Hematopoietic multipotent progenitor cell treated with erythropoietin and hydrocortisone succinate and interleukin-3 and kit ligand, for 4 days (in vitro differentiated cells): ENCODE measurements around the gene ACSL5.
"Not testable (repeated sequence)": the region's sequence is repeated elsewhere in the genome, so short reads cannot be mapped to it uniquely, and the experiment has no call there.

Experiments used
- DNase-seq: peaks from one replicate; pipeline ENCODE4 v3.0.0-alpha.2; 2015

ACSL5 gene

GRCh38 chr10:112376396-112376790 lies 2.5 kb downstream of the ACSL5 start:
- peak; percentile 51 for DNase-seq

DNA sequence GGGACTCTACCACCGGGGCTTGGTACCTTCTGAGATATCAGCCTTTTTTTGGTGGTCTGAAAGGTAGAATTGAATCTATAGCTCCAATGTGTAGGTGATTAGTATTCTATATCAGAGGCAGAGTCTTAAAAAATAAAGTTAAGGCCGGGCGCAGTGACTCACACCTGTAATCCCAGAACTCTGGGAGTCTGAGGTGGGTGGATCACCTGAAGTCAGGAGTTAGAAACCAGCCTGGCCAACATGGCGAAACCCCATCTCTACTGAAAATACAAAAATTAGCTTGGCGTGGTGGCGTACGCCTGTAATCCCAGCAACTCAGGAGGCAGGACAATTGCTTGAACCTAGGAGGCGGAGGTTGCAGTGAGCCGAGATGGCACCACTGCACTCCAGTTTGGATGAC lies 3.2 kb downstream of the ACSL5 start:
- not testable (repeated sequence) for DNase-seq

DNA sequence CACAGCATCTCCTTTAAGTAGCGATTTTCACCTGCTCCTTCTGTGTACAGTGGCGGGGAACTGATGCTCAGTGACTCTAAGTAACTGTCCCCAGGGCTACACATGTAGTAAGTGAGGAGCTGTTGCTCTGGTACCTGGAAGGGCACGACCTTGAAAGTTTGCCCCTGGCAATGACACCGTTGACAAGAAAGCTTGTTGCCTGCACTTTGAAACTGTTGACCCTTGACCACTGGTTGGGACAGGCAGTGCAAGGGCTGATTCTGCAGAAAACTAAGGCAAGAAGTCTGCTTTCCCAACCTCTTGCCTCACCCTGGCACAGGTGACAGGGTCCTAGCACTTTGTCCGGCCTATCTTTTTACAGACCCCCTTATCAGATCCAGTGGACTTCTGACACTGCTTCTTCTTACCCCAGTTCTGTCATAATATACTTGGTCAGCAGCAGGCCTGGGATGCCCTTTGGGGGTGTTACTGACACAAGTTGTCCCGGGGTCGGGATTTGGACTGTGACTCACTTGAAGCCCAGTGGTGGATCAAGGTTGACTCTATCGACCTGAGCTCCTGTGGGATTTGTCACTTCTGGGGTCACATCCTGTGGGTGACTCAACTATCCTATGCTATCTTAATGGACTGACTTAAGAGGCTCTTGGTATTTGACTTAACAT lies 5.8 kb downstream of the ACSL5 start:
- DNase-seq: no peak

GRCh38 chr10:112382515-112383235 lies 8.8 kb downstream of the ACSL5 start:
- no peak for DNase-seq

GRCh38 chr10:112383325-112383724 lies 9.4 kb downstream of the ACSL5 start:
- peak; percentile 40 for DNase-seq

GRCh38 chr10:112384141-112384540 lies 10.2 kb downstream of the ACSL5 start:
- no peak for DNase-seq

- no peak for DNase-seq
Observed at GRCh38 chr10:112385201-112385600, 11.3 kb downstream of the ACSL5 start.

DNA sequence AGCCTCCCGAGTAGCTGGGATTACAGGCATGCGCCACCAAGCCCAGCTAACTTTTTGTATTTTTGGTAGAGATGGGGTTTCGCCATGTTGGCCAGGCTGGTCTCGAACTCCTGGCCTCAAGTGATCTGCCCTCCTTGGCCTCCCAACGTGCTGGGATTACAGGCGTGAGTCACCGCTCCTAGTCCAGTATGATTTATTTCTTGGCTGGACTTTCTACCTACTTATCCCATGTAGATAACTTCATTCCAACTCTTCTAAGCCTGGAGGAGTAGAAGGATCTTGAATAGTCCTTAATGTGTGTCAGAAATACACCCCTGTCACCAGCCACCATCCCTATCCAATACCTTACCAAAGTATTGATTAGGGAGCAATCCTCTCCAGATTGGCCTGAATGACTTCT lies 14.1 kb downstream of the ACSL5 start:
- not testable (repeated sequence) for DNase-seq

DNA sequence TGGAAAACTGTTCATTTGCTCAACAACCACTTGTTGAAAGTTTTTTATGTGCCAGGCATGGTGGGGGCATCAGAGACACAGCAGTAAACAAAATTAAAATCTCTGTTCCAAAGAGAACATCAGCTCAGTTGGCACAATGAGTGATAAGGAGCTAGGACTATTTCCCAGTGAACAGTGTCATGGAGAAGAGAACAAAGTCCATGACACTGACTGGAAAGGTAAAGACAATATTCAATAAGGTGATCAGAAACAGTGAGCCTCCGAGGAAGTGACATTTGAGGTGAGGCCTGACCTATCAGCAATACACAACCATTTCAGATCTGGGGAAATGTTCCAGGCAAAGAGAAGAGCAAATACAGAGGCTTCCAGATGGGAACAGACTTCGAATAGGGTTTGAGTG lies 14.6 kb downstream of the ACSL5 start:
- DNase-seq: no peak

GRCh38 chr10:112389271-112389822 lies 15.4 kb downstream of the ACSL5 start:
- peak; percentile 45 for DNase-seq

- DNase-seq: no peak
Observed at GRCh38 chr10:112390125-112390703, 16.3 kb downstream of the ACSL5 start.

DNA sequence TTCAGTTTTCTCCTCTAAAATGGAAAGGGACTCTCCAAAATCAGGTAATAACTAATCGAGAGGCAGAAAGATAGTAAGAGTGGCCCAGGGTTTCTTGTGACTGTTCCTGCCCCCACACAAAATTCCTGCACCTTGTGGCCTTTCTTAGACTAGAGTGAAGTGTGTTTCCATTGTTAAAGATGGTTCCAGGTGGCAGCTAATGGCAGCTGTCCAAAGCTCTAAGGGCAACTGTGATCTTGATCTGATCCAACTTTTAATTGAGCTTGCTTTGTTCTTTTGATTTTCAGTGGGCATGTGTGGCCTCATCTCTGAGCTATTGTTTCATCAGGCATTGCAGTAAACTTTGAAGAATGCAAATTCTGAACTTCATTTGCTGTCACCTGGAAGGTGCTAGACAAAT lies 19.4 kb downstream of the ACSL5 start:
- DNase-seq: no peak

GRCh38 chr10:112393827-112394226 lies 19.9 kb downstream of the ACSL5 start:
- no peak for DNase-seq

DNA sequence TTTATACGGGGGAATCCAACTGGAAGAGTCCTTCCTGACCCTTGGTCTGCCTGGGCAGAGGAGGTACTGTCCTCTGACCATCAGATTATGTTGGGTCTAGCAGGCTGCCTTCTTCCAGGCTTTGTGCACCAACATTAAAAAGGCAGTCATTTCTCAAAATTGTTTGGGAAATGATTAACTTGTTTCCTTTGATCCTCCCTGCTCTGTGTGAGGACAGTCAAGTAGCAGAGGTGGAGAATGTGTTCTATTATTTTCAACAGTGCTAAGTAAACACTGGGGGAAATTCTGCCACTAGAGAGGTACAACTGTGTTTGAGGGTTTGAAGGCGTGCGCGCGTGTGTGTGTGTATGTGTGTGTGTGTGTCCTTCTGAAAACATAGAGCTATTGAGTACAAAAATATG lies 20.6 kb downstream of the ACSL5 start:
- no peak for DNase-seq

DNA sequence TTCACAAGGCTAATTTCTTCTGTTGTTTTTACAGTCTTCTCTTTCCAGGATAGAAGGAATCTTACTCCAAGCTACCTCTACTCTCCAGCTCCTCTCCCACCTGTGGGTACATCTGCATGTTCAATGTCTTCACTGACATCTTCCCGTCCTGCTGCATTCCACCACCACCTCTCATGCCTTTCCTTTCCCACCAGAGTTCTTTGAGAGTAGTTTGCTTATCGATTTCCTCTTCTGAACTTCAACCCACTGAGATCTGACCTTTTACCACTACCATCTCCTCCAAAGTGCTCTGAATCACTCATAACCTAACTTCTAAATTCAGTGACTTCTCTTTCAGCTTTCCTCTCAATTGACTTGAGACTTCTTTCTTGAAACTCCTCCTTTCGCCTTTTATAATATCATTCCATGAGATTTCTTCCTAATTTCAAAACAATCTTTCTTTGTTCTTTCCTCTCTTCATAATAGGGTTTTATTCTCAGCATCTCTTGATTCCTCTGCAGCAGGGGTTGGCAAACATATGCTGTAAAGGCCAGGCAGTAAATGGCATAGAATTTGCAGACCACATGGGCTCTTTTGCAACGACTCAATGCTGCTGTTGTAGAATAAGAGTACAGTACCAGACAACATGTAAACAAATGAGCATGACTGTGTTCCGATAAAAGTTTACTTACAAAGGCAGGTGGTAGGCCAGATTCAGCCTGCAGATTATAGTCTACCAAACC lies 22.1 kb downstream of the ACSL5 start:
- DNase-seq: no peak

DNA sequence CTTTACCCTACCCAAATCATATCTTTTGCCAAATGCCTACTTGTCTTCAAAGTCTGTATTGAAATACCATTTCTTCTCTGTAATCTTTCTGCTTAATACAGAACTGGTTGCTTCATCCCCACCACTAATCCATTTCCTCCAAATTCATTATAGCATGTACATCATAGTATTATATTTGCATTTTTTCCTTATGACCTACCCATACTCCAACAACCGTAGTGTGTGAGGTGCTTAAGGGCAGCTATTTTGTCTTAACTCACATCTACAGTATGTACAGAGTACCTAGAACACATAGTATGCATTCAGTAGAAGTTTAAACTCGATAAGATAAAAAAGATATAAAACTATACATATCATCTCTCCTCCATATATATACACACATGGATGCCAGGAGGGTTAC lies 23.7 kb downstream of the ACSL5 start:
- no peak for DNase-seq

GRCh38 chr10:112402917-112403316 lies 29.0 kb downstream of the ACSL5 start:
- no peak for DNase-seq

DNA sequence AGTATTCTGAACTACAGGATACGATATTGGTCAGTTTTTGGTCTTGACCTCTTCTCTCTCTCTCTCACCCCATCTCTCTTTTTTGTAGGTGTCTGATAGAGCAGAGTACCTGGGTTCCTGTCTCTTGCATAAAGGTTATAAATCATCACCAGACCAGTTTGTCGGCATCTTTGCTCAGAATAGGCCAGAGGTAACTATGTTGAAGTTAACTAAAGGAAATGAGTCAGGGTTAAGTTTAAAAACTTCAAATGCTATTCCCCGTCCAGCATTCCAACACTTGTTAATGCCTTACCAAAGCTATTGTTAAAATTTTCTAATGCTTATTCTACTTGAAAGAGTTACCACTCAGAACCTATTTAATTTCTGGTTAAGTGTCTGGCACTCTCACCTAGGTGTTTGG lies 30.7 kb downstream of the ACSL5 start:
- DNase-seq: no peak

DNA sequence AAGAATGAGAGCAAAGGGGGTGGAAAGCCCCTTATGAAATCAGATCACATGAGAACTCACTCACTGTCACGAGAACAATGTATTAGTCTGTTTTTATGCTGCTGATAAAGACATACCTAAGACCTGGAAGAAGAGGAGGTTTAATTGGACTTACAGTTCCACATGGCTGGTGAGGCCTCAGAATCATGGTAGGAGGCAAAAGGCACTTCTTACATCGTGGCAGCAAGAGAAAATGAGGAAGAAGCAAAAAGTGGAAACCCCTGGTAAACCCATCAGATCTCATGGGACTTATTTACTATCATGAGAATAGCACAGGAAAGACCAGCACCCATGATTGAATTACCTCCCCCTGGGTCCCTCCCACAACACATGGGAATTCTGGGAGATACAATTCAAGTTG lies 32.9 kb downstream of the ACSL5 start:
- not testable (repeated sequence) for DNase-seq

GRCh38 chr10:112407696-112408095 lies 33.8 kb downstream of the ACSL5 start:
- no peak for DNase-seq

DNA sequence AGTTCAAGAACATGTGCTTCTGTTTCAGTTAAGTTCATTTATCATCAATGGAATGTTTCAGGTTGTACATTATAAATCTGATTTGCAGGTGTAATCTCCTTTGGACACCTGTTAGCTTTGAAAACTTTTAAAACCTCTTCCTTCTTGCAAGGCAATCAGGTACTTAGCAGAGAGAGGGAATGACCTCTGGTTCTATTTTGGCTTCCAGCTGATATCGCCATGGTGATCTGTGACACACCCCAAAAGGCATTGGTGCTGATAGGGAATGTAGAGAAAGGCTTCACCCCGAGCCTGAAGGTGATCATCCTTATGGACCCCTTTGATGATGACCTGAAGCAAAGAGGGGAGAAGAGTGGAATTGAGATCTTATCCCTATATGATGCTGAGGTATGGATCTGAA lies 35.4 kb downstream of the ACSL5 start:
- DNase-seq: peak; percentile 32

- DNase-seq: no peak
Observed at GRCh38 chr10:112409755-112410154, 35.8 kb downstream of the ACSL5 start.

DNA sequence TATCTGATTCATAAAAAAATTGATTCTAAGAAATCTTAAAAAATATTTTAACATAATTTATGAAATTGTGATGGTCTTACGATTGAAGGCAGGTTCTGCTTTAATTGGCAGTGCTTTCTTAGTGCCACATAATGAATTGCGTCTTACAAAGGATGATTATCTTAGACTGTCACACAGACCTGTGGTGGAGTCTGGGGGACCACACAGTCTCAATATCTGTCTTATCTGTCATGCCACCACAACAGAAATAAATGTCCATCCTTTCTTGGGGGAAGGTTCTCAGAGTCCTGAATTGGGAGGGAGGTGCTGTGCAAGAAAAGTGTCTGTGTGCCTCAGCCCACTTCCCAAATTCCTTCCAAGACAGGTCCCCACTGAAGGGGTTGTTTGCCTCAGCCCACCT lies 38.8 kb downstream of the ACSL5 start:
- DNase-seq: peak; percentile 94
